A673 (cell line): Measurements from ENCODE around the gene ZBTB21.

Source experiments
- EZH2 ChIP-seq: fragments of 200-600 bp; sonication (generic); IDR thresholded peaks from 2 replicates; pipeline ENCODE4 v1.6.1; 2017; ENCODE audit warnings: borderline replicate concordance, low read depth, mild to moderate bottlenecking, mixed read lengths, antibody characterized with exemption, low read length; ENCODE audit not compliant: poor library complexity, severe bottlenecking
- TF ChIP-seq, protein P1 (sequence below): fragments of 300-800, 200-600 bp; sonication (generic); conservative IDR thresholded peaks from 2 replicates; pipeline ENCODE4 v1.5.1; 2017; ENCODE audit warnings: low read depth, mild to moderate bottlenecking, antibody characterized with exemption, low read length, moderate library complexity, mixed read lengths

DNA sequence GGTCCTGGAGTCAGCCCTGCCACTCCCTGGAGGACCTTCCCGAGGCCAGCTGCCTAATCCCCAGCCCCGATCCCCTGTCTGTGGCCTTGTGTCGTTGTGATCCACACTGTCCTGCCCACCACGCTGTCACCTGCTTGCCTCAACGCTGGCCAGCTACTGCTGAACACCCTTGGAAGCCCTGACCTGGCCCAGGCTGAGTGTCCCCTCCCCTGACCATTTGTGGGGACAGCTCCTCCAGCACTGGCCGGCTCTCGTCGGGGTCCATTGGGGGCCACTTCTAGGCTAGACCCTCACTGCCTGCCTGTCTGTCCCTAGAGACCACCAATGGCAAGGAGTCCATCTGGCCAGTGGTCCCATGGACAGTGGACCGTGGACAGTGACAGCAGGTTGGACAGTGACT is 49.0 kb upstream of the ZBTB21 start:
- TF ChIP-seq, protein P1, sequence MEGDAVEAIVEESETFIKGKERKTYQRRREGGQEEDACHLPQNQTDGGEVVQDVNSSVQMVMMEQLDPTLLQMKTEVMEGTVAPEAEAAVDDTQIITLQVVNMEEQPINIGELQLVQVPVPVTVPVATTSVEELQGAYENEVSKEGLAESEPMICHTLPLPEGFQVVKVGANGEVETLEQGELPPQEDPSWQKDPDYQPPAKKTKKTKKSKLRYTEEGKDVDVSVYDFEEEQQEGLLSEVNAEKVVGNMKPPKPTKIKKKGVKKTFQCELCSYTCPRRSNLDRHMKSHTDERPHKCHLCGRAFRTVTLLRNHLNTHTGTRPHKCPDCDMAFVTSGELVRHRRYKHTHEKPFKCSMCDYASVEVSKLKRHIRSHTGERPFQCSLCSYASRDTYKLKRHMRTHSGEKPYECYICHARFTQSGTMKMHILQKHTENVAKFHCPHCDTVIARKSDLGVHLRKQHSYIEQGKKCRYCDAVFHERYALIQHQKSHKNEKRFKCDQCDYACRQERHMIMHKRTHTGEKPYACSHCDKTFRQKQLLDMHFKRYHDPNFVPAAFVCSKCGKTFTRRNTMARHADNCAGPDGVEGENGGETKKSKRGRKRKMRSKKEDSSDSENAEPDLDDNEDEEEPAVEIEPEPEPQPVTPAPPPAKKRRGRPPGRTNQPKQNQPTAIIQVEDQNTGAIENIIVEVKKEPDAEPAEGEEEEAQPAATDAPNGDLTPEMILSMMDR: no peak
- no peak for TF ChIP-seq EZH2
